ENCODE measurements around the gene ELMO1. TPM values are rescaled to one million over a fixed set of nuclear protein-coding genes. Genes with fewer than 3 reads are reported as not detected.

Gene ELMO1
- total RNA-seq, 2 donors from 2014 or later: 66.0 to 72.2 TPM

- Histone ChIP-seq H3K4me1 (ENCODE audit: control insufficient read depth in 1 of 2, low read depth in 2 of 2) (no peaks in the 10 kb centered on the region), H3K4me3 (no peak overlapping the region), H3K27ac (no peak overlapping the region), H3K36me3 (no peaks in the 10 kb centered on the region), H3K9me3 (no peaks in the 10 kb centered on the region), H3K27me3 (replicated peaks; ENCODE audit: insufficient read depth) (no peaks in the 10 kb centered on the region)
- TF ChIP-seq, protein P1, sequence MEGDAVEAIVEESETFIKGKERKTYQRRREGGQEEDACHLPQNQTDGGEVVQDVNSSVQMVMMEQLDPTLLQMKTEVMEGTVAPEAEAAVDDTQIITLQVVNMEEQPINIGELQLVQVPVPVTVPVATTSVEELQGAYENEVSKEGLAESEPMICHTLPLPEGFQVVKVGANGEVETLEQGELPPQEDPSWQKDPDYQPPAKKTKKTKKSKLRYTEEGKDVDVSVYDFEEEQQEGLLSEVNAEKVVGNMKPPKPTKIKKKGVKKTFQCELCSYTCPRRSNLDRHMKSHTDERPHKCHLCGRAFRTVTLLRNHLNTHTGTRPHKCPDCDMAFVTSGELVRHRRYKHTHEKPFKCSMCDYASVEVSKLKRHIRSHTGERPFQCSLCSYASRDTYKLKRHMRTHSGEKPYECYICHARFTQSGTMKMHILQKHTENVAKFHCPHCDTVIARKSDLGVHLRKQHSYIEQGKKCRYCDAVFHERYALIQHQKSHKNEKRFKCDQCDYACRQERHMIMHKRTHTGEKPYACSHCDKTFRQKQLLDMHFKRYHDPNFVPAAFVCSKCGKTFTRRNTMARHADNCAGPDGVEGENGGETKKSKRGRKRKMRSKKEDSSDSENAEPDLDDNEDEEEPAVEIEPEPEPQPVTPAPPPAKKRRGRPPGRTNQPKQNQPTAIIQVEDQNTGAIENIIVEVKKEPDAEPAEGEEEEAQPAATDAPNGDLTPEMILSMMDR (IDR thresholded peaks at IDR 0.05): no peak
- ATAC-seq (ENCODE audit: insufficient number of reproducible peaks, low FRiP score, low read depth) (no peak), DNase-seq (ENCODE audit: low spot score) (no peak)
These were observed 620.6 kb downstream of the ELMO1 start for GRCh38 chr7:36827726-36828703.

DNA sequence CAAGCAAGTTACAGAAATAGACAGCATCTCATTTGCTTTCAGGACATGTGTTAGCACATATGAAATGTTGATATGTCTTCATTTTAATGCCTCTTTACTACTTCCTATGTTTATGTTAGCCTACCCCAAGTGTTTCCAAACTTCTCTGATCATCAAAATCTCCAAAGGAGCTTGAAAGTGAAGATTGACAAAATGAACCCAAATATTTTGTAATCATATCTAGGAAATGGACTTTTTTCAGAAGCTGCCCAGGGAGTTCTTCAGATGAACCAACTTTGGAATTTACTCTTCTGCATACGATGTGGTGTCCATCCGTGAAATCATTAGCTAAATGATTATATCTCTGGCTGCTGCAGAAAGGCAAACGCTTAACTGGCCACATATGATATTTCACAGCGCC is 623.2 kb downstream of the ELMO1 start:
- Histone ChIP-seq H3K27me3 (replicated peaks; ENCODE audit: insufficient read depth) (no peaks in the 10 kb centered on the region), H3K4me3 (no peak overlapping the region), H3K36me3 (no peaks in the 10 kb centered on the region), H3K4me1 (ENCODE audit: control insufficient read depth in 1 of 2, low read depth in 2 of 2) (no peaks in the 10 kb centered on the region), H3K9me3 (no peaks in the 10 kb centered on the region), H3K27ac (no peak overlapping the region)
- TF ChIP-seq, protein P1 (IDR thresholded peaks at IDR 0.05): no peak
- ATAC-seq (ENCODE audit: insufficient number of reproducible peaks, low FRiP score, low read depth): no peak
- DNase-seq (ENCODE audit: low spot score): no peak

- ATAC-seq (ENCODE audit: insufficient number of reproducible peaks, low FRiP score, low read depth): no peak
These were observed 625.3 kb downstream of the ELMO1 start for GRCh38 chr7:36823353-36823752.

GRCh38 chr7:36821617-36822016 is 627.0 kb downstream of the ELMO1 start:
- H3K4me1 ChIP-seq (ENCODE audit: control insufficient read depth in 1 of 2, low read depth in 2 of 2): no peaks in the 10 kb centered on the region
- no peaks in the 10 kb centered on the region for H3K36me3 ChIP-seq
- no peak for ATAC-seq (ENCODE audit: insufficient number of reproducible peaks, low FRiP score, low read depth)
- no peaks in the 10 kb centered on the region for H3K9me3 ChIP-seq
- TF ChIP-seq, protein P1 (IDR thresholded peaks at IDR 0.05): no peak
- H3K4me3 ChIP-seq: no peak overlapping the region
- no peak overlapping the region for H3K27ac ChIP-seq
- no peaks in the 10 kb centered on the region for H3K27me3 ChIP-seq (replicated peaks; ENCODE audit: insufficient read depth)
- no peak for DNase-seq (ENCODE audit: low spot score)

More at GRCh38 chr7:36823353-36823752, 625.3 kb downstream of the ELMO1 start:
- Histone ChIP-seq H3K4me3 (no peak overlapping the region), H3K27ac (no peak overlapping the region), H3K4me1 (ENCODE audit: control insufficient read depth in 1 of 2, low read depth in 2 of 2) (no peaks in the 10 kb centered on the region), H3K36me3 (no peaks in the 10 kb centered on the region), H3K9me3 (no peaks in the 10 kb centered on the region), H3K27me3 (replicated peaks; ENCODE audit: insufficient read depth) (no peaks in the 10 kb centered on the region)
- no peak for DNase-seq (ENCODE audit: low spot score)
- TF ChIP-seq, protein P1 (IDR thresholded peaks at IDR 0.05): no peak

DNA sequence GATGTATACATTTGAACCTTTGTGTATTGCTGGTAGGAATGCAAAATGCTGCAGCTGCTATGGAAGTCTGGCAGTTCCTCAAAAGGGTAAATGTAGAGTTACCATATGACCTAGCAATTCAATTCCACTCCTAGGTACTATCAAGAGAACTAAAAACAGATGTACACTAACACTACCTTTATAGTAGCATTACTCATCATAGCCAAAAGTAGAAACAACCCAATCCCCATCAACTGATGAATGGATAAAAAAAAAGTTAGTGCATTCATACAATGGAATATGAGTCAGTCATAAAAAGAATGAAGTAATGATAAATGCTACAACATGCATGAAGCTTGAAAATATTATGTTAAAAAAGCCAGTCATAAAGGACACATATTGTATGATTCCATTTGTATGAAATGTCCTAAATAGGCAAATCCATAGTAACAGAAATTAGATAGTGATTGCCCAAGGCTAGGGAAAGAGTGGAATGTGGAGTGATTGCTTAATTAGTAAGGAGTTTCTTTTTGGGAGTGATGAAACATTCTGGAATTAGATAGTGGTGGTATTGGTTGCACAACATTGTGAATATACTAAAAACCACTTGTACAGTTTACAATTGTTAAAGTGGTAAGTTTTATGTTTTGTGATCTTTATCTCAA is 628.0 kb downstream of the ELMO1 start:
- TF ChIP-seq, protein P1 (IDR thresholded peaks at IDR 0.05): no peak
- DNase-seq (ENCODE audit: low spot score) (no peak), ATAC-seq (ENCODE audit: insufficient number of reproducible peaks, low FRiP score, low read depth) (no peak)
- Histone ChIP-seq H3K27me3 (replicated peaks; ENCODE audit: insufficient read depth) (no peaks in the 10 kb centered on the region), H3K9me3 (no peaks in the 10 kb centered on the region), H3K4me1 (ENCODE audit: control insufficient read depth in 1 of 2, low read depth in 2 of 2) (no peaks in the 10 kb centered on the region), H3K27ac (no peak overlapping the region), H3K4me3 (no peak overlapping the region), H3K36me3 (no peaks in the 10 kb centered on the region)

All from thoracic aorta (tissue), 2 donors.